Measurements from ENCODE around the gene SCGB3A1.

Gene SCGB3A1

GRCh38 chr5:180555168-180555921 lies 36.0 kb downstream of the SCGB3A1 start:
- Histone ChIP-seq H3K4me1 (ENCODE audit: control insufficient read depth, insufficient read depth, low read length) (no peaks in the 10 kb centered on the region), H3K27me3 (ENCODE audit: control insufficient read depth, insufficient read depth, low read length) (no peaks in the 10 kb centered on the region), H3K9me3 (ENCODE audit: control insufficient read depth, insufficient read depth, low read length) (no peaks in the 10 kb centered on the region), H3K9ac (ENCODE audit: low read depth, low read length) (no peak overlapping the region), H3K4me3 (ENCODE audit: low read depth, low read length) (no peak overlapping the region), H3K36me3 (ENCODE audit: control insufficient read depth, insufficient read depth, low read length) (peaks cover 3% of the 10 kb centered on the region)

- H3K4me3 ChIP-seq (ENCODE audit: low read depth, low read length): no peak overlapping the region
- H3K9me3 ChIP-seq (ENCODE audit: control insufficient read depth, insufficient read depth, low read length): no peaks in the 10 kb centered on the region
- H3K4me1 ChIP-seq (ENCODE audit: control insufficient read depth, insufficient read depth, low read length): no peaks in the 10 kb centered on the region
- H3K36me3 ChIP-seq (ENCODE audit: control insufficient read depth, insufficient read depth, low read length): peaks cover 7% of the 10 kb centered on the region
- H3K27me3 ChIP-seq (ENCODE audit: control insufficient read depth, insufficient read depth, low read length): no peaks in the 10 kb centered on the region
- no peak overlapping the region for H3K9ac ChIP-seq (ENCODE audit: low read depth, low read length)
Observed at GRCh38 chr5:180553530-180553929, 37.8 kb downstream of the SCGB3A1 start.

- Histone ChIP-seq H3K9me3 (ENCODE audit: control insufficient read depth, insufficient read depth, low read length) (no peaks in the 10 kb centered on the region), H3K36me3 (ENCODE audit: control insufficient read depth, insufficient read depth, low read length) (peaks cover 3% of the 10 kb centered on the region), H3K4me3 (ENCODE audit: low read depth, low read length) (no peak overlapping the region), H3K9ac (ENCODE audit: low read depth, low read length) (no peak overlapping the region), H3K4me1 (ENCODE audit: control insufficient read depth, insufficient read depth, low read length) (no peaks in the 10 kb centered on the region), H3K27me3 (ENCODE audit: control insufficient read depth, insufficient read depth, low read length) (no peaks in the 10 kb centered on the region)
Observed at GRCh38 chr5:180548563-180548962, 42.7 kb downstream of the SCGB3A1 start.

- Histone ChIP-seq H3K4me3 (ENCODE audit: low read depth, low read length) (no peak overlapping the region), H3K36me3 (ENCODE audit: control insufficient read depth, insufficient read depth, low read length) (peaks cover 3% of the 10 kb centered on the region)
Observed at GRCh38 chr5:180545248-180545647, 46.1 kb downstream of the SCGB3A1 start.

GRCh38 chr5:180541710-180542109 lies 49.6 kb downstream of the SCGB3A1 start:
- Histone ChIP-seq H3K4me1 (ENCODE audit: control insufficient read depth, insufficient read depth, low read length) (no peaks in the 10 kb centered on the region), H3K36me3 (ENCODE audit: control insufficient read depth, insufficient read depth, low read length) (no peaks in the 10 kb centered on the region)

More at GRCh38 chr5:180545248-180545647, 46.1 kb downstream of the SCGB3A1 start:
- H3K27me3 ChIP-seq (ENCODE audit: control insufficient read depth, insufficient read depth, low read length): no peaks in the 10 kb centered on the region
- no peaks in the 10 kb centered on the region for H3K4me1 ChIP-seq (ENCODE audit: control insufficient read depth, insufficient read depth, low read length)
- no peak overlapping the region for H3K9ac ChIP-seq (ENCODE audit: low read depth, low read length)
- no peaks in the 10 kb centered on the region for H3K9me3 ChIP-seq (ENCODE audit: control insufficient read depth, insufficient read depth, low read length)

More at GRCh38 chr5:180541710-180542109, 49.6 kb downstream of the SCGB3A1 start:
- Histone ChIP-seq H3K27me3 (ENCODE audit: control insufficient read depth, insufficient read depth, low read length) (no peaks in the 10 kb centered on the region), H3K9me3 (ENCODE audit: control insufficient read depth, insufficient read depth, low read length) (no peaks in the 10 kb centered on the region), H3K9ac (ENCODE audit: low read depth, low read length) (no peak overlapping the region), H3K4me3 (ENCODE audit: low read depth, low read length) (no peak overlapping the region)

Measured in iPS-15b (cell line).